GM19463 (cell line): ENCODE measurements around the gene GSN.
A peak's percentile ranks its signal among the peaks of the same experiment; 100 is the strongest.

Source experiments
- ATAC-seq: cut with Tn5 transposase; IDR thresholded peaks from one replicate; pipeline ENCODE4 v1.9.1; 2021; ENCODE audit warnings: mild to moderate bottlenecking, moderate library complexity; ENCODE audit not compliant: unreplicated experiment

Gene GSN

GRCh38 chr9:121267689-121268597 is at the start of gene GSN:
TSS of gene GSN (plus strand) at chr9:121268162. CDS start at chr9:121301972, 33,810 bp downstream.
- peak; percentile 78 for ATAC-seq

- ATAC-seq, result no peak
Measured at GRCh38 chr9:121218357-121219027, 49.5 kb upstream of the GSN start.

- no peak for ATAC-seq
Measured at GRCh38 chr9:121219530-121219929, 48.4 kb upstream of the GSN start.

- ATAC-seq, result no peak
Measured at GRCh38 chr9:121220996-121221663, 46.8 kb upstream of the GSN start.

GRCh38 chr9:121221664-121222055 is 46.3 kb upstream of the GSN start:
- no peak for ATAC-seq

- ATAC-seq, result no peak
Measured at GRCh38 chr9:121222524-121223171, 45.3 kb upstream of the GSN start.

- no peak for ATAC-seq
Measured at GRCh38 chr9:121225240-121225639, 42.7 kb upstream of the GSN start.

- no peak for ATAC-seq
Measured at GRCh38 chr9:121226175-121226574, 41.8 kb upstream of the GSN start.

GRCh38 chr9:121227862-121228261 is 40.1 kb upstream of the GSN start:
- no peak for ATAC-seq

GRCh38 chr9:121230256-121230655 is 37.7 kb upstream of the GSN start:
- ATAC-seq, result no peak

GRCh38 chr9:121232251-121232650 is 35.7 kb upstream of the GSN start:
- no peak for ATAC-seq

- no peak for ATAC-seq
Measured at GRCh38 chr9:121233906-121234831, 33.8 kb upstream of the GSN start.

GRCh38 chr9:121234832-121235161 is 33.2 kb upstream of the GSN start:
- ATAC-seq, result no peak

GRCh38 chr9:121235512-121235911 is 32.5 kb upstream of the GSN start:
- ATAC-seq, result no peak

GRCh38 chr9:121237916-121238315 is 30.0 kb upstream of the GSN start:
- no peak for ATAC-seq

GRCh38 chr9:121239071-121239470 is 28.9 kb upstream of the GSN start:
- no peak for ATAC-seq

- no peak for ATAC-seq
Measured at GRCh38 chr9:121239851-121240250, 28.1 kb upstream of the GSN start.

GRCh38 chr9:121240472-121241135 is 27.4 kb upstream of the GSN start:
- no peak for ATAC-seq

GRCh38 chr9:121242219-121242958 is 25.6 kb upstream of the GSN start:
- ATAC-seq, result no peak
